PC-3 (cell line): ENCODE measurements around the gene SLC15A3. TPM values are rescaled to one million over a fixed set of nuclear protein-coding genes. Genes with fewer than 3 reads are reported as not detected.

Source experiments
- ATAC-seq: fragments of 200-7000 bp; cut with Tn5 transposase; 2 replicates; pipeline ENCODE4 v1.9.1; 2020; ENCODE audit warnings: mild to moderate bottlenecking, moderate library complexity
- BruUV-seq: library from RNA; stranded (reverse); fragments of 400-500 nt; replicated peaks from 2 replicates; lab custom pipeline; 2021; lab: Mats Ljungman, UMichigan
- CTCF ChIA-PET: fragments of 300-600 bp; sonication (Branson Sonifier 250); formaldehyde crosslinking; loops from one replicate; lab custom pipeline; 2022; ENCODE audit warnings: antibody characterized with exemption; lab: Charles Lee
- POLR2A ChIA-PET: fragments of 300-600 bp; sonication (Branson Sonifier 250); formaldehyde crosslinking; loops from one replicate; lab custom pipeline; 2022; ENCODE audit warnings: antibody characterized with exemption; ENCODE audit not compliant: unreplicated experiment; lab: Charles Lee
- DNase-seq: peaks from one replicate; pipeline ENCODE4 v3.0.0-alpha.2; 2015
- H2AFZ ChIP-seq: fragments of 300-600 bp; sonication (generic); 2 replicates; pipeline ENCODE4 v1.6.0; 2016; ENCODE audit warnings: antibody characterized with exemption, low read length
- H3F3A ChIP-seq: fragments of 300-600 bp; sonication (generic); one replicate; pipeline ENCODE4 v1.6.0; 2017; ENCODE audit warnings: antibody characterized with exemption, low read length, control low read depth, mild to moderate bottlenecking; ENCODE audit not compliant: unreplicated experiment
- H3K27ac ChIP-seq: fragments of 300-600 bp; sonication (generic); 2 replicates; pipeline ENCODE4 v1.5.1; 2016; ENCODE audit warnings: mild to moderate bottlenecking, low read length
- H3K27me3 ChIP-seq: fragments of 300-600 bp; sonication (generic); 2 replicates; pipeline ENCODE4 v1.6.1; 2016; ENCODE audit warnings: low read length, mixed read lengths
- H3K36me3 ChIP-seq: fragments of 300-600 bp; sonication (generic); 2 replicates; pipeline ENCODE4 v1.6.1; 2016; ENCODE audit warnings: low read depth, mixed run types, low read length, mixed read lengths
- H3K4me1 ChIP-seq: fragments of 300-600 bp; sonication (generic); 2 replicates; pipeline ENCODE4 v1.5.1; 2016; ENCODE audit warnings: low read length; ENCODE audit not compliant: insufficient read depth
- H3K4me2 ChIP-seq: fragments of 300-600 bp; sonication (generic); 2 replicates; pipeline ENCODE4 v1.6.0; 2016; ENCODE audit warnings: low read length
- H3K4me3 ChIP-seq: fragments of 300-600 bp; sonication (generic); 2 replicates; pipeline ENCODE4 v1.5.1; 2016; ENCODE audit warnings: mild to moderate bottlenecking, low read length, mixed read lengths
- H3K79me2 ChIP-seq: fragments of 300-600 bp; sonication (generic); 2 replicates; pipeline ENCODE4 v1.6.1; 2017; ENCODE audit warnings: low read length, mixed read lengths
- H3K9ac ChIP-seq: fragments of 300-600 bp; sonication (generic); 2 replicates; pipeline ENCODE4 v1.6.0; 2016; ENCODE audit warnings: mild to moderate bottlenecking, low read length
- H3K9me2 ChIP-seq: fragments of 300-600 bp; sonication (generic); replicated peaks from 2 replicates; pipeline ENCODE4 v1.6.1; 2016; ENCODE audit warnings: mixed run types, low read length, mixed read lengths
- H3K9me3 ChIP-seq: fragments of 300-600 bp; sonication (generic); 2 replicates; pipeline ENCODE4 v1.6.1; 2016; ENCODE audit warnings: low read length, mixed read lengths
- H4K20me1 ChIP-seq: fragments of 300-600 bp; sonication (generic); 2 replicates; pipeline ENCODE4 v1.6.1; 2016; ENCODE audit warnings: low read length, mixed read lengths
- EZH2 ChIP-seq: fragments of 300-600 bp; sonication (generic); IDR thresholded peaks from one replicate; pipeline ENCODE4 v1.6.1; 2017; ENCODE audit warnings: antibody characterized with exemption, mild to moderate bottlenecking, low read length; ENCODE audit not compliant: unreplicated experiment
- EZH2phosphoT487 ChIP-seq: fragments of 300-600 bp; sonication (generic); IDR thresholded peaks from 2 replicates; pipeline ENCODE4 v1.6.1; 2018; ENCODE audit warnings: mild to moderate bottlenecking, antibody characterized with exemption, low read length, borderline replicate concordance
- intact Hi-C: fragments of 100-400 bp; cut with micrococcal nuclease; formaldehyde crosslinking; loops from 2 replicates; pipeline ENCODE4 v1.9.0; 2023
- total RNA-seq: library from RNA; depleted of rRNA; stranded (reverse); fragments of >200 nt; gene quantifications from 2 replicates; pipeline ENCODE4 v1.2.3, GENCODE V29; 2014
- TF ChIP-seq, protein P1 (sequence below): fragments of 300-600 bp; sonication (generic); conservative IDR thresholded peaks from 2 replicates; pipeline ENCODE4 v1.5.1; 2017; ENCODE audit warnings: antibody characterized with exemption, low read depth, mild to moderate bottlenecking, low read length

The SLC15A3 gene
- total RNA-seq, 1 experiment from 2014 or later: not detected

DNA sequence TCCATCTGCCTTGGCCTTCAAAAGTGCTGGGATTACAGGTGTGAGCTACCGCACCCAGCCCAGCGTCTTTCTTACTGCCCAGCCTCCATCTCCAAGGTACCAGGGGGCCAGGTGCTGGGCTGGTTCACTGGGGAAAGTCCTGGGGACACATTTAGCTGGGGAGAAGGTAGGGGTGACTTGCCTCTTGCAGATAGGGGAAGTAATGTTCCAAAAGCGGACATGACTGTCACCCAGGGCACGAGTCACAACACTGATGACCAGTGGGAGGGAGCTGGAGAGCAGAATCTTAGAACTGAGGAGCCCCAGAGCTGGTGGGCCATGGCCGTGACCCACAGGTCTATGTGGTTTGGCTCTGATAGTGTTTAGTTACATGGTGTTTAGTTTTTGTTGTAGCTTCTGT lies 2.4 kb upstream of the SLC15A3 start:
- no peaks in the 10 kb centered on the region for H3K27me3 ChIP-seq
- TF ChIP-seq EZH2 (no peak), EZH2phosphoT487 (no peak)
- TF ChIP-seq, protein P1, sequence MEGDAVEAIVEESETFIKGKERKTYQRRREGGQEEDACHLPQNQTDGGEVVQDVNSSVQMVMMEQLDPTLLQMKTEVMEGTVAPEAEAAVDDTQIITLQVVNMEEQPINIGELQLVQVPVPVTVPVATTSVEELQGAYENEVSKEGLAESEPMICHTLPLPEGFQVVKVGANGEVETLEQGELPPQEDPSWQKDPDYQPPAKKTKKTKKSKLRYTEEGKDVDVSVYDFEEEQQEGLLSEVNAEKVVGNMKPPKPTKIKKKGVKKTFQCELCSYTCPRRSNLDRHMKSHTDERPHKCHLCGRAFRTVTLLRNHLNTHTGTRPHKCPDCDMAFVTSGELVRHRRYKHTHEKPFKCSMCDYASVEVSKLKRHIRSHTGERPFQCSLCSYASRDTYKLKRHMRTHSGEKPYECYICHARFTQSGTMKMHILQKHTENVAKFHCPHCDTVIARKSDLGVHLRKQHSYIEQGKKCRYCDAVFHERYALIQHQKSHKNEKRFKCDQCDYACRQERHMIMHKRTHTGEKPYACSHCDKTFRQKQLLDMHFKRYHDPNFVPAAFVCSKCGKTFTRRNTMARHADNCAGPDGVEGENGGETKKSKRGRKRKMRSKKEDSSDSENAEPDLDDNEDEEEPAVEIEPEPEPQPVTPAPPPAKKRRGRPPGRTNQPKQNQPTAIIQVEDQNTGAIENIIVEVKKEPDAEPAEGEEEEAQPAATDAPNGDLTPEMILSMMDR: no peak
- H3K9ac ChIP-seq: no peak overlapping the region
- H2AFZ ChIP-seq: no peak overlapping the region
- no TSS peak for BruUV-seq
- H3K79me2 ChIP-seq: no peaks in the 10 kb centered on the region
- CTCF ChIA-PET: no interaction called here
- H3K9me3 ChIP-seq: no peaks in the 10 kb centered on the region
- H3K9me2 ChIP-seq: no peaks in the 10 kb centered on the region
- intact Hi-C loops: no loop called here
- ATAC-seq: no peak
- POLR2A ChIA-PET: interaction anchor here (0.5 kb wide), 1 partner anchor 17 kb away, joined by 3 read pairs; no protein-coding TSS in a partner anchor
- no peak for DNase-seq
- H3F3A ChIP-seq: no peaks in the 10 kb centered on the region
- no peaks in the 10 kb centered on the region for H4K20me1 ChIP-seq
- H3K36me3 ChIP-seq: no peaks in the 10 kb centered on the region
- no peaks in the 10 kb centered on the region for H3K4me1 ChIP-seq
- no peak overlapping the region for H3K4me3 ChIP-seq
- H3K27ac ChIP-seq: no peak overlapping the region
- no peak overlapping the region for H3K4me2 ChIP-seq

DNA sequence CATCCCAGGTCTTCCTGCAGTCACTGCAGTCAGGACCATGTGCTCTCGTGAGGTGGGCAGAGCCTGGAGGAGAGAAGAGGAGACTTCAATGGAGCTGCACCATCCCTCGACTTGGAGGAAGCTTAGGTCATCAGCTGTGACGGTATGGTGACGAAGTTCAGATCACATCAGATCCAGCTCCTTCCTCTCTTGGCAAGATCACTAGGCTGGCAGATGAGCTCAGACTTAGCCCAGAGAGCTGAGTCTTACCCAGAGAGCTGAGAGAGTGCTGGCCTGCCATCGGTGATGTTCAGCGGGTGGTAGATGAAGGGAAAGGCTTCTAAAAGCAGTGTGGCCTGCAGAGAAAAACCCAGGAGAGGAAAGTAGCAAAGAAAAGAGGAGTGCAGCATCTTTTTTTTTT lies 1.8 kb upstream of the SLC15A3 start:
- Histone ChIP-seq H4K20me1 (no peaks in the 10 kb centered on the region), H3K9ac (no peak overlapping the region), H3K9me3 (no peaks in the 10 kb centered on the region), H3K27ac (no peak overlapping the region), H3K4me1 (no peaks in the 10 kb centered on the region), H3K4me2 (no peak overlapping the region), H3F3A (no peaks in the 10 kb centered on the region), H3K9me2 (no peaks in the 10 kb centered on the region), H3K79me2 (no peaks in the 10 kb centered on the region), H3K36me3 (no peaks in the 10 kb centered on the region), H3K27me3 (no peaks in the 10 kb centered on the region), H2AFZ (no peak overlapping the region), H3K4me3 (no peak overlapping the region)
- TF ChIP-seq, protein P1: no peak
- TF ChIP-seq EZH2 (no peak), EZH2phosphoT487 (no peak)
- ChIA-PET CTCF (no interaction called here), POLR2A (no interaction called here)
- BruUV-seq: no TSS peak
- DNase-seq: no peak
- intact Hi-C loops: no loop called here
- no peak for ATAC-seq

DNA sequence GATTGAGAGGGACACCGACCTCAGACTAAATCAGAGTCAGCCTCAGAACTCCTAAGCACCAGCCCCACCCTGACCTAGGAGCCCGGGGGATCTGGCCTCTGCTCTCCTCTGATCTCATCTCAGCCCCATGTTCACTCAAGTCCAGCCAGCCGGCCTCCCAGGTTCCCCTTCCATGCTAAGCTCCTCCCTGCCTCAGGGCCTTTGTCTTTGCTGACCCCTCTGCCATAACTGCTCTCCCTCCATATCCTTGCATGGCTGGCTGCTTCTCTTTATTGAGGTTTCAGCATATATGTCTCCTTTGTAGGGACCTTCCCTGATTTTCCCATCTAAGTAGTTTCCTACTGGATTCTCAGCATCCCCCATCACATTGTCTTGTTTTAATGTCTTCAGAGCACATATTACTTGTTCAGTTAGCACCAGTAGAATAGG lies 780 bp upstream of the SLC15A3 start:
- ATAC-seq: no peak
- TF ChIP-seq, protein P1: no peak
- TF ChIP-seq EZH2 (no peak), EZH2phosphoT487 (no peak)
- intact Hi-C loops: no loop called here
- Histone ChIP-seq H3K36me3 (no peaks in the 10 kb centered on the region), H3K4me2 (no peak overlapping the region), H3K4me1 (no peaks in the 10 kb centered on the region), H3K9me3 (no peaks in the 10 kb centered on the region), H3F3A (no peaks in the 10 kb centered on the region), H3K4me3 (no peak overlapping the region), H3K27ac (no peak overlapping the region), H3K27me3 (no peaks in the 10 kb centered on the region), H3K79me2 (no peaks in the 10 kb centered on the region), H3K9me2 (no peaks in the 10 kb centered on the region), H4K20me1 (no peaks in the 10 kb centered on the region), H3K9ac (no peak overlapping the region), H2AFZ (no peak overlapping the region)
- BruUV-seq: no TSS peak
- DNase-seq: no peak
- CTCF ChIA-PET: no interaction called here
- POLR2A ChIA-PET: no interaction called here
